Measurements from ENCODE around the gene NODAL. TPM values are rescaled to one million over a fixed set of nuclear protein-coding genes. Genes with fewer than 3 reads are reported as not detected.

The NODAL gene
- polyA plus RNA-seq, 2 of the 4 experiments (the other 2 are of a cell fraction): not detected

- ATAC-seq (peak; percentile 56 to 66), DNase-seq (ENCODE audit: low read depth in 1 of 2, low spot score in 1 of 2) (peak in 1 of 2 experiments; percentile 10), FAIRE-seq (no peak)
- no peak for TF ChIP-seq FOSB (CRISPR knock-in tag; IDR thresholded peaks at IDR 0.05)
- TF ChIP-seq EHF (CRISPR knock-in tag; IDR thresholded peaks at IDR 0.05): no peak
- no peak for TF ChIP-seq CEBPB (IDR thresholded peaks at IDR 0.05)
- TF ChIP-seq EP300 (IDR thresholded peaks at IDR 0.05): no peak
- no peak for TF ChIP-seq RFX5 (IDR thresholded peaks at IDR 0.05)
- no peak for TF ChIP-seq JUNB (IDR thresholded peaks at IDR 0.05)
- TF ChIP-seq CTCF (IDR thresholded peaks at IDR 0.05): no peak
- TF ChIP-seq ESRRA (IDR thresholded peaks at IDR 0.05; ENCODE audit: borderline replicate concordance, low read length): no peak
- CTCF ChIA-PET: interaction anchor here (0.8 to 1.7 kb wide), 5 partner anchors 10 to 123 kb away, joined by 3 read pairs; no protein-coding TSS in a partner anchor
- Histone ChIP-seq H3K4me1 (peaks cover 14% of the 10 kb centered on the region), H3K4me2 (peak overlapping the region; percentile 39), H3K9me3 (no peaks in the 10 kb centered on the region), H3K4me3 (no peak overlapping the region), H3K27ac (no peak overlapping the region)
- WGBS (ENCODE audit: missing lambda C conversion rate): 91% methylated on average over 1 of the region's 1 CpG
- POLR2A ChIA-PET: interaction anchor here (1.1 to 1.5 kb wide), 2 partner anchors 12 to 14 kb away, joined by 5 read pairs; partner anchors contain the start of gene EIF4EBP2
These were observed 23.3 kb downstream of the NODAL start for GRCh38 chr10:70418229-70418628.

GRCh38 chr10:70417568-70417967 is 23.9 kb downstream of the NODAL start:
- H3K9me3 ChIP-seq: no peaks in the 10 kb centered on the region
- ChIA-PET CTCF (interaction anchor here (1.0 to 1.7 kb wide), 2 partner anchors 11 to 31 kb away, joined by 3 read pairs; no protein-coding TSS in a partner anchor), POLR2A (interaction anchor here (1.1 to 1.5 kb wide), 3 partner anchors 12 to 14 kb away, joined by 3 to 5 read pairs (median 5); partner anchors contain the start of gene EIF4EBP2)
- WGBS (ENCODE audit: missing lambda C conversion rate): 86% methylated on average over 1 of the region's 1 CpG
- TF ChIP-seq MYC (IDR thresholded peaks at IDR 0.05; ENCODE audit: borderline replicate concordance, low read length) (no peak), TP53 (CRISPR knock-in tag; IDR thresholded peaks at IDR 0.05) (no peak), FOSB (CRISPR knock-in tag; IDR thresholded peaks at IDR 0.05) (no peak), ZC3H11A (IDR thresholded peaks at IDR 0.05) (no peak), KDM1A (IDR thresholded peaks at IDR 0.05; ENCODE audit: low read depth) (no peak)
- FAIRE-seq (no peak), ATAC-seq (no peak; a peak in 1 of 6 replicates), DNase-seq (ENCODE audit: low read depth in 1 of 2, low spot score in 1 of 2) (no peak)
- H3K4me2 ChIP-seq: peak overlapping the region; percentile 39
- no peak overlapping the region for H3K4me3 ChIP-seq
- H3K4me1 ChIP-seq: peaks cover 14% of the 10 kb centered on the region
- no peak overlapping the region for H3K27ac ChIP-seq

DNA sequence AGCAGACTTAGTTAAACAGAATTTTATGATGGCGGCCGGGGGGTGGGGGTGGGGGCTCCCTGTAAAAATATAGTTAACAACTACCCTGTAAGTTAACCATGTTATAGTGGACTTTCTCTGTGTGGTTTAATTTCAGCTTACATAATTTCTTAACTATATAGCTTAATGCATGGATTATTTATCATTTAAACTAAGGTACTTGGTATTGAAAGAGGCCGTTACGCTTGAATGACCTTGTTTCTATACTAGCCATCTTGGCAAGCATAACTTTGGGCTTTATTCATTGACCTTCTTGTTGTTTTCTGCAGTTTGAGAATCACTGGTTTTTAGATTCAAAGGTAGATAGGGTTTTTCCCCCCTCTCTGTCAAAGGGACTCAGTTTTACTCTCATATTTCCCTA is 29.1 kb downstream of the NODAL start:
- Histone ChIP-seq H3K4me2 (no peak overlapping the region), H3K4me1 (peaks cover 2% of the 10 kb centered on the region; the same call in 2 of the 3 replicates), H3K27ac (no peak overlapping the region), H3K9me3 (no peaks in the 10 kb centered on the region), H3K4me3 (no peak overlapping the region)
- ATAC-seq: no peak
- no peak for FAIRE-seq
- no peak for DNase-seq (ENCODE audit: low read depth in 1 of 2, low spot score in 1 of 2)
- TF ChIP-seq CEBPB (IDR thresholded peaks at IDR 0.05) (no peak), BHLHE40 (IDR thresholded peaks at IDR 0.05; ENCODE audit: low read depth, low read length) (no peak), SMC3 (IDR thresholded peaks at IDR 0.05) (no peak), ZSCAN20 (CRISPR knock-in tag; IDR thresholded peaks at IDR 0.05) (no peak), RARB (CRISPR knock-in tag; IDR thresholded peaks at IDR 0.05) (no peak), MYC (IDR thresholded peaks at IDR 0.05; ENCODE audit: borderline replicate concordance, low read length) (no peak), EHF (CRISPR knock-in tag; IDR thresholded peaks at IDR 0.05) (no peak), GATA3 (IDR thresholded peaks at IDR 0.05; ENCODE audit: borderline replicate concordance) (no peak)
- TF ChIP-seq, protein P1, sequence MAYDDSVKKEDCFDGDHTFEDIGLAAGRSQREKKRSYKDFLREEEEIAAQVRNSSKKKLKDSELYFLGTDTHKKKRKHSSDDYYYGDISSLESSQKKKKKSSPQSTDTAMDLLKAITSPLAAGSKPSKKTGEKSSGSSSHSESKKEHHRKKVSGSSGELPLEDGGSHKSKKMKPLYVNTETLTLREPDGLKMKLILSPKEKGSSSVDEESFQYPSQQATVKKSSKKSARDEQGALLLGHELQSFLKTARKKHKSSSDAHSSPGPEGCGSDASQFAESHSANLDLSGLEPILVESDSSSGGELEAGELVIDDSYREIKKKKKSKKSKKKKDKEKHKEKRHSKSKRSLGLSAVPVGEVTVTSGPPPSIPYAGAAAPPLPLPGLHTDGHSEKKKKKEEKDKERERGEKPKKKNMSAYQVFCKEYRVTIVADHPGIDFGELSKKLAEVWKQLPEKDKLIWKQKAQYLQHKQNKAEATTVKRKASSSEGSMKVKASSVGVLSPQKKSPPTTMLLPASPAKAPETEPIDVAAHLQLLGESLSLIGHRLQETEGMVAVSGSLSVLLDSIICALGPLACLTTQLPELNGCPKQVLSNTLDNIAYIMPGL (CRISPR knock-in tag; IDR thresholded peaks at IDR 0.05; ENCODE audit: borderline replicate concordance): no peak
- TF ChIP-seq, protein P2, sequence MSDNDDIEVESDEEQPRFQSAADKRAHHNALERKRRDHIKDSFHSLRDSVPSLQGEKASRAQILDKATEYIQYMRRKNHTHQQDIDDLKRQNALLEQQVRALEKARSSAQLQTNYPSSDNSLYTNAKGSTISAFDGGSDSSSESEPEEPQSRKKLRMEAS (IDR thresholded peaks at IDR 0.05): no peak
- CTCF ChIA-PET: interaction anchor here (1.0 kb wide), 1 partner anchor 25 kb away, joined by 3 read pairs; no protein-coding TSS in a partner anchor
- 92% methylated on average over 4 of the region's 4 CpGs for WGBS (ENCODE audit: missing lambda C conversion rate)
- POLR2A ChIA-PET: interaction anchor here (1.3 kb wide), 1 partner anchor 9 kb away, joined by 3 read pairs; the partner anchor contains the start of gene EIF4EBP2

Data from A549 (cell line).